ENCODE results near the gene GEMIN5.

- TF ChIP-seq TARDBP (IDR thresholded peaks at IDR 0.05) (no peak), SP1 (IDR thresholded peaks at IDR 0.05) (no peak), LEF1 (IDR thresholded peaks at IDR 0.05; ENCODE audit: borderline replicate concordance) (no peak), FOXM1 (IDR thresholded peaks at IDR 0.05; ENCODE audit: borderline replicate concordance) (no peak), FOXA1 (IDR thresholded peaks at IDR 0.05) (no peak)
These were observed 42.1 kb downstream of the GEMIN5 start for GRCh38 chr5:154895606-154896561.

Data from HEK293T (cell line).